ENCODE measurements around the gene DNAH7.

DNAH7 gene

GRCh38 chr2:195879153-195879552 lies 189.5 kb downstream of the DNAH7 start:
- Mint-ChIP-seq H3K36me3 (no peaks in the 10 kb centered on the region), H3K4me1 (no peaks in the 10 kb centered on the region), H3K9me3 (no peaks in the 10 kb centered on the region), H3K4me3 (no peak overlapping the region), H3K27ac (no peak overlapping the region)
- ATAC-seq: no peak
- no peak for DNase-seq (ENCODE audit: low spot score in 2 of 2)

GRCh38 chr2:195871326-195871725 lies 197.3 kb downstream of the DNAH7 start:
- Mint-ChIP-seq H3K36me3 (no peaks in the 10 kb centered on the region), H3K4me1 (no peaks in the 10 kb centered on the region), H3K9me3 (no peaks in the 10 kb centered on the region), H3K27ac (no peak overlapping the region), H3K4me3 (no peak overlapping the region)
- DNase-seq (ENCODE audit: low spot score in 2 of 2): no peak
- no peak for ATAC-seq

GRCh38 chr2:195864316-195864715 lies 204.3 kb downstream of the DNAH7 start:
- H3K4me1 Mint-ChIP-seq: no peaks in the 10 kb centered on the region
- H3K9me3 Mint-ChIP-seq: no peaks in the 10 kb centered on the region
- ATAC-seq (no peak), DNase-seq (ENCODE audit: low spot score in 2 of 2) (no peak)
- no peak overlapping the region for H3K27ac Mint-ChIP-seq
- no peaks in the 10 kb centered on the region for H3K36me3 Mint-ChIP-seq
- no peak overlapping the region for H3K4me3 Mint-ChIP-seq

GRCh38 chr2:195863564-195863963 lies 205.1 kb downstream of the DNAH7 start:
- DNase-seq (ENCODE audit: low spot score in 2 of 2) (no peak), ATAC-seq (no peak)
- H3K4me1 Mint-ChIP-seq: no peaks in the 10 kb centered on the region
- no peaks in the 10 kb centered on the region for H3K9me3 Mint-ChIP-seq
- no peak overlapping the region for H3K4me3 Mint-ChIP-seq
- no peaks in the 10 kb centered on the region for H3K36me3 Mint-ChIP-seq
- H3K27ac Mint-ChIP-seq: no peak overlapping the region

- DNase-seq (ENCODE audit: low spot score in 2 of 2): no peak
- Mint-ChIP-seq H3K36me3 (no peaks in the 10 kb centered on the region), H3K4me3 (no peak overlapping the region), H3K9me3 (no peaks in the 10 kb centered on the region), H3K27ac (no peak overlapping the region), H3K4me1 (no peaks in the 10 kb centered on the region)
- no peak for ATAC-seq
Measured at GRCh38 chr2:195863121-195863520, 205.5 kb downstream of the DNAH7 start.

GRCh38 chr2:195861821-195862220 lies 206.8 kb downstream of the DNAH7 start:
- Mint-ChIP-seq H3K4me3 (no peak overlapping the region), H3K27ac (no peak overlapping the region), H3K4me1 (no peaks in the 10 kb centered on the region), H3K36me3 (no peaks in the 10 kb centered on the region), H3K9me3 (no peaks in the 10 kb centered on the region)
- DNase-seq (ENCODE audit: low spot score in 2 of 2) (no peak), ATAC-seq (no peak)

DNA sequence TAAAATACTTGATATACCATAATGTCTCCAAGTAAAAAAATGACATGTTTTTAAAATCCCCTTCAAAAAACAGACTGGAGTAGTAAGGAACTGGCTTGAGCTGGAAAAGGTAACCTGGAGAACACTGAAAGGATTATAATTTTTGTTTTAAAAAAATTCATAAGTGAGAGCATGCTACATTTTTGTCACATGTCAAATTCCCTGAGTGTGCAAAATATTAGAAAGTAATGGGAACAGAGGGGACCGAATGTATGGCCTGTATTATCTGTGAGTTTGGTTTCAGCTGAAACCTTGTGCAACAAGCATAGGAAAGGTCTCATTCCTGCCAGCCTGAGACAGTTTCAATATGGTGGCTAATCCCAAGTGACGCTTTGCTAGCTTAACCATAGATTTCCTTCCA lies 209.1 kb downstream of the DNAH7 start:
- DNase-seq (ENCODE audit: low spot score in 2 of 2) (no peak), ATAC-seq (no peak)
- no peak overlapping the region for H3K4me3 Mint-ChIP-seq
- no peaks in the 10 kb centered on the region for H3K36me3 Mint-ChIP-seq
- no peaks in the 10 kb centered on the region for H3K4me1 Mint-ChIP-seq
- H3K27ac Mint-ChIP-seq: no peak overlapping the region
- H3K9me3 Mint-ChIP-seq: no peaks in the 10 kb centered on the region

- no peaks in the 10 kb centered on the region for H3K4me1 Mint-ChIP-seq
- no peaks in the 10 kb centered on the region for H3K9me3 Mint-ChIP-seq
- H3K27ac Mint-ChIP-seq: no peak overlapping the region
- no peak overlapping the region for H3K4me3 Mint-ChIP-seq
- no peak for DNase-seq (ENCODE audit: low spot score in 2 of 2)
- no peaks in the 10 kb centered on the region for H3K36me3 Mint-ChIP-seq
- no peak for ATAC-seq
Measured at GRCh38 chr2:195857132-195857531, 211.5 kb downstream of the DNAH7 start.

GRCh38 chr2:195850764-195851163 lies 217.9 kb downstream of the DNAH7 start:
- H3K27ac Mint-ChIP-seq: no peak overlapping the region
- no peaks in the 10 kb centered on the region for H3K9me3 Mint-ChIP-seq
- DNase-seq (ENCODE audit: low spot score in 2 of 2) (no peak), ATAC-seq (peak; percentile 31)
- H3K36me3 Mint-ChIP-seq: no peaks in the 10 kb centered on the region
- H3K4me3 Mint-ChIP-seq: no peak overlapping the region
- no peaks in the 10 kb centered on the region for H3K4me1 Mint-ChIP-seq

DNA sequence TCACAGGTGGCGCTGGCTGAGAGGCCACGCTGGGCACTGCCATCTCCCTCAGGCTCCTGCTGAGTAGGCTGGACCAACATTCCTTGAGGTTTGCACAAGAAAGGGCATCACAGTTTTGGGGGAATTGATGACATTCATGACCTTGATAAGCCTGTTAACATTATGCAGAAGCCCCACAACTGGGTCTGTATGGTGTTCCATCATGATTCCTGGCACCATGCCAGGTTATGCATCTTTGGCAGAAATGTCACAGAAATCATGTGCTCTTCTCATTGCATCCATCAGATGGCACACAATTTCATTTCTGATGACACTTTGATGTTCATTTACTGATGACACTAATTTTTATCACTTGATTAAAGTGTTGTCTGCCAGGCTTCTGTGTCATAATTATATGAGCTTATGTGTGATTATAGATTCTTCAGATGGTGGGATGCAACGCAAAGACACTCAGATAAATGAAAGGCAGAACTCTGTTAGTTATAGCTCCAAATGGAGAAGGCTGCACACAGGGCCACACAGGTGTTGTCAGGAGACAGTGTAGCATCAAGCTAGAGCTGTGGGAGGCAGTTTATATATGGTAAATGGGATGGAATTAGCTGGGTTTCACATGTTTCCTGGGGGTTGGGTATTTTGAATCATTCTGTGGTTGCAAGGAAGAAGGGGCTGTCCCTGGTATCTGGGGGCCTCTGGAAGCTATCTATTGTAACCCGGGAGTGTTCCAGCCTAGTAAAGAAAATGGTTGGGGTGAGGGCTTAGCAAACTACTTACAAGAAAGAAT lies 220.3 kb downstream of the DNAH7 start:
- no peaks in the 10 kb centered on the region for H3K4me1 Mint-ChIP-seq
- no peak for DNase-seq (ENCODE audit: low spot score in 2 of 2)
- H3K4me3 Mint-ChIP-seq: no peak overlapping the region
- H3K27ac Mint-ChIP-seq: no peak overlapping the region
- H3K9me3 Mint-ChIP-seq: no peaks in the 10 kb centered on the region
- H3K36me3 Mint-ChIP-seq: no peaks in the 10 kb centered on the region
- peak; percentile 20 for ATAC-seq

- DNase-seq (ENCODE audit: low spot score in 2 of 2) (no peak), ATAC-seq (no peak)
- no peaks in the 10 kb centered on the region for H3K9me3 Mint-ChIP-seq
- no peak overlapping the region for H3K27ac Mint-ChIP-seq
- H3K36me3 Mint-ChIP-seq: no peaks in the 10 kb centered on the region
- H3K4me1 Mint-ChIP-seq: no peaks in the 10 kb centered on the region
- no peak overlapping the region for H3K4me3 Mint-ChIP-seq
Measured at GRCh38 chr2:195842932-195843331, 225.7 kb downstream of the DNAH7 start.

DNA sequence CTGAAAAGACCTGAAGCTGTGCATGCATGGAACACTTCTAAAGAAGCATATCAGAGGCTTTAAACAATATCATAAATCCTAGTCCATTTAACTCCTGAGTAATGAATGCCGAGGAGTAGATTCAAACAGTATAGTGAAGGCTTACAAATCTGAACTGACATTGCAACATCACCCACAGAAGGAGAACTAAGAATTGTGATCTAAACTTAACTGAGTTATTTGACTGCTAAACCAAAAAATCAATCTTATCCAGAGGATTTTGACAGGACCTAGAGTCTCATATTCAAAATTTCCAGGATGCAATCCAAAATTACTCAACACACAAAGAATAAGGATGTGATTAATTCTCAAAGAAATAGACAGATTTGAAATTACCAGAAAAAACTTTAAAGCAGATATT lies 230.6 kb downstream of the DNAH7 start:
- Mint-ChIP-seq H3K36me3 (no peaks in the 10 kb centered on the region), H3K9me3 (no peaks in the 10 kb centered on the region), H3K4me1 (no peaks in the 10 kb centered on the region), H3K27ac (no peak overlapping the region), H3K4me3 (no peak overlapping the region)
- ATAC-seq (no peak), DNase-seq (ENCODE audit: low spot score in 2 of 2) (no peak)

GRCh38 chr2:195836002-195836401 lies 232.6 kb downstream of the DNAH7 start:
- Mint-ChIP-seq H3K36me3 (no peaks in the 10 kb centered on the region), H3K4me1 (no peaks in the 10 kb centered on the region), H3K9me3 (no peaks in the 10 kb centered on the region), H3K27ac (no peak overlapping the region), H3K4me3 (no peak overlapping the region)
- DNase-seq (ENCODE audit: low spot score in 2 of 2) (no peak), ATAC-seq (no peak)

DNA sequence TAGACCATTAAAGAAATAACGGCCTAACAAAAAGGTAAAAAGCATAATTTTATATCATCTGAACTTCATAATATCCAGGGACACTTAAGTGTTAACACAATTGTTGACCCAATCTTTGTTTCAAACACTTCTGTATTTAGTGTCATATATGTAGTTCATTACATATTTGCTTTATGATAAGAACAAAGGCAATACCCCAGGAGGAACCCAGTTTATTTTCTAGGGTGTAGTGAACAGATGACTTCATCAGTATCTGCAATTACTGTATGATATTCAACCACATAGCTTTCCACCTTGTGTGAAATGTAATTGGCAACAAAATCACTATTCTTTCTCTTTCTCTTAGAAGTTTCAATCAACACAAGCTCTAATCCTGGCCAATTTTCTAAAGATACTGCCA lies 233.8 kb downstream of the DNAH7 start:
- ATAC-seq (no peak), DNase-seq (ENCODE audit: low spot score in 2 of 2) (no peak)
- Mint-ChIP-seq H3K4me1 (no peaks in the 10 kb centered on the region), H3K4me3 (no peak overlapping the region), H3K9me3 (no peaks in the 10 kb centered on the region), H3K27ac (no peak overlapping the region), H3K36me3 (no peaks in the 10 kb centered on the region)

GRCh38 chr2:195830968-195831950 lies 237.4 kb downstream of the DNAH7 start:
- DNase-seq (ENCODE audit: low spot score in 2 of 2): no peak
- H3K27ac Mint-ChIP-seq: no peak overlapping the region
- H3K9me3 Mint-ChIP-seq: no peaks in the 10 kb centered on the region
- H3K4me1 Mint-ChIP-seq: no peaks in the 10 kb centered on the region
- no peak for ATAC-seq
- H3K4me3 Mint-ChIP-seq: no peak overlapping the region
- H3K36me3 Mint-ChIP-seq: no peaks in the 10 kb centered on the region

DNA sequence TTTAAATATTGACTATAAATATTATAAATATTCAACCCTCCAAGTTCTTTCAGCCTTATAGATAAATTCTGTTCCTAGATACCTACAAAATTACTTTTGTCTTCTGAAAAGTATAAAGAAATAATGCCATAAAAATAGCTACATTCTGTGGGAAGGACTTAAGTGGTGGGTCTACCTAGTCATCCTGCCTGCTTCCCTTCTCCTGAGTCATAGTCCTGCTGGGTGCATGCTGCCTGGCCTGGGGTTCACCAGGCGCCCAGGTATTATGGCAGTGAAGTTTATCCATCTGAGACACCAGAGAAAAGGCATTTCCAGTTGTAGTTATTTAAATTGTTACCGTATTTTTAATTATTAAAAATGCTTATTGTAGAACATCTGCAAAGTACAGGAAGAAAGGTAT lies 244.2 kb downstream of the DNAH7 start:
- Mint-ChIP-seq H3K4me3 (no peak overlapping the region), H3K4me1 (no peaks in the 10 kb centered on the region), H3K27ac (no peak overlapping the region), H3K36me3 (no peaks in the 10 kb centered on the region), H3K9me3 (no peaks in the 10 kb centered on the region)
- ATAC-seq (no peak), DNase-seq (ENCODE audit: low spot score in 2 of 2) (no peak)

Data from stimulated activated effector memory CD8-positive, alpha-beta T cell treated with anti-CD3 and anti-CD28 coated beads, Interleukin-12 subunit alpha, Interleukin-12 subunit beta, amount 100 ng/mL, for 72 hours (primary cell).